ENCODE measurements around the gene SYNJ2.
"Not testable (repeated sequence)": the region's sequence is repeated elsewhere in the genome, so short reads cannot be mapped to it uniquely, and the experiment has no call there.

The SYNJ2 gene

DNA sequence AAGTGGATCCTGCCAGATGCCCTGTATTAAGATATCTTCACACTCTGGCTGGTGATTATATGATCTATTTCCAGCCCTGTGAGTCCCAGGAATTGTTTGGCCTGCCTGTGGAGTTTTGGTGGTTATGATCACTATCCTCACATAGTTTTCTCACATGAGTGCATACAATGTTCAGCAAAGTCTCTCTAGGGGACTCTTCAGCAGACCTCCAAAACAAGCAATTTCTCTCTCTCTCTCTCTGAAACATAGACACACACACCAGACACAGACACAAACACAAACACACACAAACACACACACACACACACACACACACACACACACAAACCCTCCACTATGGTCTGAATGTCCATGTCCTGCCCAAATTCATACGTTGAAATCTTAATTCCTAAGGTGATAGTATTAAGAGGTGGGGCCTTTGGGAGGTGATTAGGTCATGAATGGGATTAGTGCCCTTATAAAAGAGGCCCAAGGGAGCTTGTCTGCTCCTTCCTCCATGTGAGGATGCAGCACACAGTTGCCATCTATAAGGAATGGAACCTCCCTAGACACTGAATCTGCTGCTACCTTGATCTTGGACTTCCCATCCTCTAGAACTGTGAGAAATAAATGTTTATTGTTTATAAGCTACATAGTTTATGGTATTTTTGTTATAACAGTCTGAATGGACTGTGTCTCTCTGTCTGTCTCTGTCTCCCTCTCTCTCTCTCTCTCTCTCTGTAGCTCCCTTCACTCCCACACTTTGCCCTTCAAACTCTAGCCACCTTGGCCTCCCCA is 22.0 kb upstream of the SYNJ2 start:
- DNase-seq, result no peak

DNA sequence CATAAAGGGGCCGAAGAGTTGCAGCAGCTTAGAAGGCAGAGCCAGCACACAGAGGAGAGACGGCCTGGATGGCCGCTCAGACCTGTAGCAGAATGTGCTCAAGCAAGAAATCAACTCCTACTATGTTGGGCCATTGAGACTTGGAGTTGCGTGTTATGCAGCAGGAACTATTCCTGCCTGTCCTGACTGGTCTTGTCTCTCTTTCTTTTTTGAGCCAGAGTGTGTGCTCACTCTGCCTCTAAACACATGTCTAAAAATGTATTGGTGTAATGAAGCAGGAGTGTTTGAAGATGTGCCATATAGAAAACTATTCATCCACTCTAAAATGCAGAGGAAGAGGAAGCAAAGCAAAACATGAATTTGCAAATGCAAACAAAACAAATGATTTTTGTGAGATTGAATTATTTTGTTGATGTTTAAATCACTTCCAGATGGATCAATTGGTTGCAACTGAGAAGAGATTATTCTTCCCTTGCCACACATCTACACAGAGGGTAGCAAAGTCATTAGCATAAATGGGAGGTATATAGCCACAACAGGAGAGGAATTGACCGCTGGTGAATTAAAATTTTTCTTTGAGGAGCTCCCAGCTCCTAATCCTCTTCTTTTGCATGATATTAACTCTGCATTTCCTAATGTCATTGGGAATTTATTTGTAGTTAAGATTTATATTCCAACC is 20.4 kb upstream of the SYNJ2 start:
- no peak for DNase-seq

DNA sequence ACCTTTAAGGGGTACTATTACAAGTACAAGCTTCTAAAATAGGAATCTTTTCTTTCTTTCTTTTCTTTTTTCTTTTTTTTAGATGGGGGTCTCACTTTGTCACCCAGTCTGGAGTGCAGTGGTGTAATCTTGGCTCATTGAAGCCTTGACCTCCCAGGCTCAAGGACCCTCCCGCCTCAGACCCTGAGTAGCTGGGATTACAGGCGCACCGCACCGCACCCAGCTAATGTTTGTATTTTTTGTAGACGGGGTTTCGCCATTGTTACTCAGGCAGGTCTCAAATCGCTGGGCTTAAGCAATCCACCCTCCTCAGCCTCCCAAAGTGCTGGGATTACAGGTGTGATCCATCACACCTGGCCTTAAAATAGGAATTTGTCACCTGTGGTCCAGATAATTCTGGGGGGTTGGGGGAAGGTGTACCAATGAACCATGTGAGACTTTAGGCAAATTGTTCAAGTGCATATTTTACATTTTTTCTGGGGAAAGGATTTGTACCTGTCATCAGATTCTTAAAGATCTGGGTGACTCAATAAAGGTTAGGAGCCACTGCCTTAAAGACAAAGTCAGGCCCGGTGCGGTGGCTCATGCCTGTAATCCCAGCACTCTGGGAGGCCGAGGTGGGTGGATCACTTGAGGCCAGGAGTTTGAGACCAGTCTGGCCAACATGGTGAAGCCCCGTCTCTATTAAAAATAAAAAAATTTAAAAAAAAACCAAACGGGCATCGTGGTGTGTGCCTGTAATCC is 19.7 kb upstream of the SYNJ2 start:
- DNase-seq, result no peak

DNA sequence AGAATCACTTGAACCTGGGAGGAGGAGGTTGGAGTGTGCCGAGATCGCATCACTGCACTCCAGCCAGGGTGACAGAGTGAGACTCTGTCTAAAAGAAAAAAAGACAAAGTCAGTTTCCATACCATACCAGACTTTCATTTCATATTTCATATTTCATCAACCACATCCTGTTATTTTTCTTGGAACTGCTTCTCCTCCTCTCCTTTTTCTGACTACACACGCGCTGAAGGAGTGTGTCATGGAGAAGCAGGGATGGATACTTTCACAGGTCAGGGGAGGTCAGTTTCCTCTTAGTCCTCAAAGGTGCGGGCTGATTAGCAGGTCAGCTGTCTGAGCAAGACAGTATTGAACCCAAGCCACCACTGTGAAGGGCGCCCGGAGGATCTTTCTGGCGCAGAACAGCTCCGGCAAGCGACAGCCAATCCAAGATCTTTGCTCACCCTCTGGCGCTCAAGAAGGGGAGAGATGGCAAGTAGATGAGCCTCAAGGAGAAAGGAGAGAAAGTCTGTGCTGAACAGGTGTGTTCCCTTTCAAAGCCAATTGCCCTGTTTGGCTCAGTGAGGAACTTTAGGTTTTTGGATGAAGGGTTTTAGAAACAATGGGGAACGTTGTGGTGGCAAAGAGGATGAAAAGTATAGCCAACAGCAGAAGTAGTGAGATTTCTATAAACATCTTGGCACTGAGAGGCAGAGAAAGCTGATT is 18.9 kb upstream of the SYNJ2 start:
- DNase-seq, result peak; percentile 71

DNA sequence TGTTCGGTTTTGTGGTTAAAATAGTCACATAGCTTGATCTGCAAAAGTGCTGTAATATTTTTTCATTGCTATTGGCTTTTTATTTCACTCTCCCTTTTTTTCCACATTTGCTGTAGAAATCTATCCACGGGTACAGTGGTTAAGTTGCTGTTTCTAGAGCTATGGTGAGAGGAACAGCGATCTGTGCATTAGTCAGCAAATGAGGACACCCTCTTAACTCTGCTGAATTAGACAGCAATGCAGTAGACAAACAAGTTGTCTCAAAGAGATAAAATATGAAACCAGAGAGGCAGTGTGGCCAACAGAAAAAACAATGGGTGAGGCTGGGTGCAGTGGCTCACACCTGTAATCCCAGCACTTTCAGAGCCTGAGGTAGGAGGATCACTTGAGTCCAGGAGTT is 17.6 kb upstream of the SYNJ2 start:
- DNase-seq, result peak; percentile 71

DNA sequence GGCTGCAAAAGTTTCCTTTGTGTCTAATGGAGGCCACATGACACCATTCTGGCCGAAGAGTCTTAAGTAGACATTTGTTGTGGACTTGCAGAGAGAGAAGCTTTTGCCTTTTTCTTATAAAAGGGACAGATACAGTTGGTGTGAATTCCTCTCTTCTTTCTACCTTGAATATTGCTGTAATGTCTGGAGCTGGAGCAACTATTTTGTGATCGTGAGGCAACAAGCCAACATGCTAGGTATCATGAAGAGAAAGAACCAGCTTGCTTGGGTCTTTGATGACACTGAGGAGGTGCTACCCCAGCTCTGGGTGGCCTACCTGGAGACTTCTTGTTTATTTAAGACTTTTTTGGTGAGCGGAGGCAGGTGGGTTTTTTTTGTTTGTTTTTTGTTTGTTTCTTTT is 16.3 kb upstream of the SYNJ2 start:
- no peak for DNase-seq

DNA sequence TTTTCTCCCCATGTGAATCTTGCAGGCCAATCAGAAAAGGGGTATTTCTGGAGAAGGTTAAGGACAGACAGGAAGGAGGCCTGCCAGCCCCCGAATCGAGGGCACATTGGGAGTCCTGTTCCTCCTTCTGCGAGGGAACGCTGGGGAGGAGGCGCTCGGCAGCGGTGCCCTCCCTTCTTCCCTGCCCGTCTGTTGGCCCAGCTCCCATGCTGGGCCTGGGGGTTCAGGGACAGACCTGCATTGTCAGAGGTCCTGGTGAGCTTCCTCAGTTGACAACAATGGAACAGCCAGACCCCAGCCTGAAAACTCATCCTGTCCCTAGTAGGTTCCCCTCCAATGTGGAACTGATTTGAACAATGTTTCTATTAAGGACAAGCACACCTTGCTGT is 15.1 kb upstream of the SYNJ2 start:
- DNase-seq, result no peak

DNA sequence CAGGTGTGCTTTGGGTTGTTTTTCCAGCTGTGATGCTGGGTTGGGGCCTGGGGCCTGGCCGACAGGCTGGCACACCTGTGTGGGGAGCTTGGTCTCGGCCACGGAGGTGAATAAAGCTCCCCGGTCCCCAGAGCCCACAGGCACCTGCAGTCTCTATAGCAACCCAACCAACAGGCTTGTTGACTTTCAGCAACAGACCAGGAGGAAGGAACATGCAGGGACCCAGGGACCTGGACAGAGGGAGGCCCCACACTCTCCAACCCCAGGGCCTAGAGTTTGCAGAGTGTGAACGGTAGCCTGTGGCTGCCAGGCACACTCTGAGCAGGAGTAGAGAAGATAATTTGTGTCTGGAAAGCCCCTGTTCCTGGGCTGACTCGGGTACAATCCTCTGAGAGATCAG is 14.6 kb upstream of the SYNJ2 start:
- no peak for DNase-seq

DNA sequence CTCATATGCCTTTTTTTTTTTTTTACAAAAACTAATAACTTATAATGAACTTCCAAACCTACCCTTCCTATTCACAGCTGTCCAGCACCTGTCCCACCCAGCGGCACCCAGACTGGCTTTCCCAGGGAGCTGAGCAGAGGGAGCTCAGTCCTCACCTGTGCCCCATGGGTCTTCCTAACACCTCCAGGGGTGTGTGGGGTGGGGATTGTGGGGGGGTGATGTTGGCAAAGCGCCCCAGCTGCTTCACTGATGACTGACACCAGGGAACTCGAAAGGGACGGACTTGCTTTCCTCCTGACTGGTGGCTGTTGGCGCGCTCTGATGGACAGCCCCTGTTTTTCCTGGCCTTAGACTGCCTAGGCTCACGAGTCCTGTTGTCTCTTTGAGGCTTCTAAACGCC is 14.2 kb upstream of the SYNJ2 start:
- DNase-seq, result no peak

DNA sequence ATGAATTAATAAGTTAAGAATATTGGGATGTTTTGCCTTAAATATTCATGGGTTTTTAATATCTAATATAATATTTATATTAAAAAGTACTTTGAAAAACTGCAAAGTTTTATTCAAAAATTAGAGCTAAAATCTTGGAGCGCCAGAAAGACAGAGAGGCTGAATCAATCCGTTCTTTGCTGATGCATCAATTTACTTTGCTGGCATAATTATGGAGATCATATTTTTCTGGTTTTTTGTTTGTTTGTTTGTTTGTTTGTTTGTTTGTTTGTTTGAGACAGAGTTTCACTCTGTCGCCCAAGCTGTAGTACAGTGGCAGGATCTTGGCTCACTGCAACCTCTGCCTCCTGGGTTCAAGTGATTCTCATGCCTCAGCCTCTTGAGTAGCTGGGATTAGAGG is 9.5 kb upstream of the SYNJ2 start:
- DNase-seq, result not testable (repeated sequence)

DNA sequence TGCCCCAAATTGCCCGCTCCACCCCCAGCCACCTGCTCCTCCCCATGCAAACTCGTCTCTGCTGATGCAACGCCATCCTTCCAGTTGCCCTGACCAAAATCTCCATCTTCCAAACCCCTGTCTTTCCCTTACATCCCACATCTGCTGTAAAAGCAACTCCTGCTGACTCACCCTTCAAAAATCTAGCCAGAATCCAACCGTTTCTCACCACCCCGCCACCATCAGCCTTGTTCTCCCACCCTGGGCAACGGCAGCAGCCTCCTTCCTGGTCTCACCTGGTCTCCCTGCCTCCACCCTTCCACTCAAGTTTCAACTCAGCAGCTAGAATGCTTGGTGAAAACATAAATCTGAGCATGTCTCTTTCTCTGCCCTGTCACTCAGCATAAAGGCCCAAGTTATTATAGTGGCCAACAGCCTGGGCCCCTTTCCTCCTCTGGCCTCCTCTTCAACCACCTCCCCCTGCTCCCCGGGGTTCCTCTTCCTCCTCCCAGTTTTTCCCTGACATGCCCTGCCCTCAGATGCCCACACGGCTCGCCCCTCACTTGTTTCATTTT is 7.2 kb upstream of the SYNJ2 start:
- DNase-seq, result no peak

DNA sequence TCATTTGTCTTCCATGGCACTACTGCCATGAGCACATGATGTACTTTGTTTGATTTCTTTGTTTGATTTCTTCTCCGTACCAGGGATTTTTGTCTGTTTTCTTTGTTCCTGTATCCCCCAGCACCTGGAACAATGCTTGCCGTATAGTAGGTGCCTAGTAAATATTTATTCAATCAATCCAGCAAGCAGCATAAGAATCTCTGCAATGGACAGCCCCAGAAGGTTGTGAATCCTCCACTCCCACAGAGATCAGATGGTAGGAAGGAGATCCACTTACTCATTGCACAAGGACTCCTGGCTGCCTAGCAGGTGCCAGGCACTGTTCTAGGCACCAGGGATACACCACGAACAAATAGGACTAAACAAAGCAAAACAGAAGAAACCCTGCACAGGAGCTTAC is 6.7 kb upstream of the SYNJ2 start:
- no peak for DNase-seq

DNA sequence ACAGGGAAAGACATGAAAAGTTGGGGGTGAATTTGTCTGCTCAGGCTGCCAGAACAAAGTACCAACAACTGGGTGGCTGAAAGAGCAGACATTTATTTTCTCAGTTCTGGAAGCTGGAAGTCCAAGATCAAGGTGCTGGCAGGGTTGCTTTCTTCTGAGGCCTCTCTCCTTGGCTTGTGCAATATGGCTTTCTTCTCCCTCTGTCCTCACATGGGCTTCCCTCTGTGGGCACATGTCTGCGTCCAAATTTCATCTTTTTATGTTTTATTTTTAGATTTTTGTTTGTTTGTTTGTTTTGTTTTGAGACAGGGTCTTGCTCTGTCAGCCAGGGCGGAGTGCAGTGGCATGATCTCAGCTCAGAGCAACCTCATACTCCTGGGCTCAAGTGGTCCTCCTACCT is 6.2 kb upstream of the SYNJ2 start:
- DNase-seq, result no peak

DNA sequence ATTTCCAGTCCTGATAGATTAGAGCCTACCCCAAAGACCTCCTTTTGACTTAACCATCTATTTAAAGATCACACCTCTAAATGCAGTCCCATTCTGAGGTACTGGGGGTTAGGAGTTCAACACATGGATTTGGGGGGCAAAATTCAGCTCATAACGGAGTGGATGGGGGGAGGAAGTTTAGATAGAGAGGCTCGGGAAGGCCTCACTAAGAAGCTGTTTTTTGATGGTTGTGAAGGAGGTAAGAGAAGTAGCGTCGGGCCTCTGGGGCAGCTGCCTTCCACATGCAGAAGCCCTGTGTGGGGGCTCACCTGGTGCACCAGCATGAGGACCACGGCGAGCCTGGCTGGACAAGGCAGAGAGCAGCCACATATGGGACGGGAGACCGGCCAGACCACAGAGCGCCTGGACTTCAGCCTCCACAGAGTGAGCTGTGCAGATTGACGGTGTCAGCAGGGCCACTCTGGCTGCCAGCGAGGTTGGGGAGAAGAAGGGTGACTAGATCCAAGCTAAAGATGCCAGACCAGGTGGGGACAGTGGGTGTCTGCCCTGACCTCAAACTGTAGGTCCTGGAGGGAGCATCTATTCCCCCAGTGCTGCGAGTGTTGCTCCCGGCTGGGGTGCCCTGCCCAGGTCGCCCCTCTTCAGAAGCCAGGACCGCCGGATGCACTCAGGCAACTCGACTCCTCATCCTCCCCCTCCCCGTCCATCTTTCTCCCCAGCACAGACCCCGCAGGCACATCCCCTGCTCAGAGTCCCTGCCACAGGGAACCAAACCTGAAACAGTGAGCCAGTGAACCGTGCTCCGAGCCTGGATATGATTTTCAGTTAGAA is 5.1 kb upstream of the SYNJ2 start:
- no peak for DNase-seq

DNA sequence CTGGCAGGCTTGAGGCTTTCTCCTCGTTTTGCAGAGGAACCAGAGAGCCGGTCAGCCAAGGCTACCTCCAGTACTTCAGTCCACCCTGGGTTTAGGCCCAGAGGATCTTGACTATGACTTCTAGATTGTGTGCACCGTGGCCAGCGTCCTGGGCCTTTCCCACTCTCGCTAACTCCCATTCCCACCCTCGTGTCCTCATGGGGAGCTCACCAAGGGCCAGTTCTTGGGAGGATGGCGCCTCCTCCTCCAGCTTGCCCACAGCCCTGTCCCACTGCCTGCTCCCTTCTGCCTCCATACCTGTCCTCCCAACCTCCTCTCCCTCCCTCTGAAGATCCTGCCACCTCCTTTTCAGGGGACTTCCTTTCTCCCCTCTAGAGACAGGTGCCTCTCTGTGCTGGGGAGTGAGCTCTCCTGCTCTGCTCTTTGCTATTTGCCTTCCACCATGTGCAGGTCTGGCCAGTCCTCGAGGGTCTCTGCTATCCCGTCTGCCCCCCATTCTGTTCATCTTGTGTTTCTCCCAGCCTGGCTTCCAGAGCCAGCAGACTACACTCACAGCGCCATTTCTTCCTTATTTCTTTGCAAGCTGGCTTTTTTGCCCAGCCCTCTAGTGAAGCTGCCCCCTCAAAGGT is 4.4 kb upstream of the SYNJ2 start:
- no peak for DNase-seq

DNA sequence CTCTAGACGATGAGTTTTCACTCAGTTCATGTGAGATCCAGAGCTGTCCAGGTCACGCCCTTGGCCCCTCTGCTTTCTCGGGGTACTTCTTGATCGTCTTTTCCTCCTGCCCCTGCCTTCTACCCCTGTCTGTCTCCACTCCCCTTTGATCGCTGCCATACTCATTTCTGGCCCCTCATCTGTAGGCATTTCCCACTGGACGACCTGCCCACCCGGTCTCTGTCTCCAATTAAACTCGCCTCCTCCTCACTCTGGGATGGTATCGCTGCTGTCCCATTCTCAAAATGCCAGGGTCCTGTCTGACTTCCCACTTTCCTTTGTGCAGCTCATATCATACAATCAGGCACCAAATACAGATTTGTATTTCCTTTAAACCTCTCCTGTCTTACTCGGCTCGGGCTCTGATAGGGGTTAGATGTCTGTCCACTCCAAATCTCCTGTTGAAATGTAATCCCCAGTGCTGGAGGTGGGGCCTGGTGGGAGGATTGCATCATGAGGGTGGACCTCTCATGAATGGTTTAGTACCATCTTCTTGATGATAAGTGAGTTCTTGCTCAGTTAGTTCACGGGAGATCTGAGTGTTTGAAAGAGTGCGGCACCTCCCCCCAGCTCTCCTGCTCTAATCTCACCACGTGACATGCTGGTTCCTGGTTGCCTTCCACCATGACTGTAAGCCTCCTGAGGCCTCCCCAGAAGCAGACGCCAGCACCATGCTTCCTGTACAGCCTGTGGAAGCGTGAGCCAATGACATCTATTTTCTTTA is 3.5 kb upstream of the SYNJ2 start:
- DNase-seq, result no peak

DNA sequence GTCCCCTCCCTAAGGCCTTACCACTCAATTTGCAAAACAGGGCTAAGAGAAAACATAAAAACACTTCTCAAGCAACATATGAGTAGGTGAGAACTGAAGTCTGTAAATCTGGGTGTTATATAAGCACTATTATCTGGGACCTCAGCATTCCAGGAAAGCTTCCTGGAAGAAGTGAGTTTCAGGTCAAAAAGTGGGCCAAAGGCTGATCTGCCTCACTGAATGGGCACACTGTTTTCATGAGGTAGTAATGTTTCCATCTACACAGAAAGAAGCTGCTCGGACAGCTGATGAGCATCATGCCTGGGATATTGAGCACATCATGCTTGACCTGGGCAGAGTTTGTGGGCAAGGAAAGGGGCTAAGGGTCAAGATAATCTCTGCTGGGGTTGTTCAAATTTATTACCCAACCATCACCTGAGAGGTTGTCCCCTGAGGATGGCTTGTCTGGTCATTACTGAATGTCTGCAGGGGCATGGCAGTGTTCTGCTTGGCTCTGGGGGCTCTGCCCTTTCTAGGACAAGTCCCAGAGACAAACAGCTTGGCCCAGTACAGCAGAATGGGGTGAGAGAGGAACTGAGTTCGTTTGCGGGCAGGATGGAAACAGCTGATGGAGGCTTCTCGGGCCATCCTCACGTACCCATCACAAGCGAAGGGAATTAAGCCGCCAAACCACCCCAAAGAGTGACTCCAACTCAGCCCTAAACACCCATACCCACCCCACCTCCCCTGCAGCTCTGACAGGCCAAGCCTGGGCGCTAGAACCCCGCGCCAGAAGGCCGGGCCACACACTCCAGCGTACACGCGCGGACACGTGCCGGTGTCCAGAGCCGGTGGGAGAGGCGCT is 1.2 kb upstream of the SYNJ2 start:
- DNase-seq, result no peak

DNA sequence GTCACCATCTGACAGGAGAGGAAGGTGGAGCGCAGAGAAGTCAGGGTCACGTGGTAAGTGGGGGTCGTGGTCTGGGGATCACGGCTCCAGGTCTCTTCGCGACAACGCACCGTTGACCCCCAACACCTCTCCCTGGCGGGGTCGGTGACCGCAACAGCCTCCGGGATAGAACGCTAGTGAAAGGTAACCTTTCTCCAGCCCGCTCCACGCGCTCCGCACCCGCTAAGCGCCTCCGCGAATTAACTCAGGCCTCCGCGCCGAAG is 600 bp upstream of the SYNJ2 start:
- no peak for DNase-seq

DNA sequence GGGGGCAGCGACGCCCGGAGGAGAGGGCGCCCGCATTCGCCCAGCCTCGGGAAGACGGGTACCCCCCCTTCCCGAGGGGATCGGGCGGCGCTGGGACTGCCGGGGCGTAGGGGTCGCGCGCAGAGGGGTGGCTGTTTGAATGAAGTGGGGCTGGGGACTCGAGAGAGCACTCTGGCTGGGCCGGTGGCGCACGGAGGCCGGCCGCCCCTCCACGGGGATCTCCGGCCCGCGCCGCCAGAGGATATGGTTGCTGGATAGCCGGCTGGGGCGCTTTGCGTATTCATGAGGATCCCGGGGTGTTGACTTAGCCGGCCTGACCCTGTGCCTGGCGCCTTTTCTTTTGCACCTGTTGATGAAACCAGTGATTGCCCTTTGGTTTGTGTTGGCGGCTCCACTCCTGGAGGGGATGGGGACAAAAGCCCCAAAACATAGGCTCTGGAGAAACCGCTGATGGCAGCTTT is 469 bp downstream of the SYNJ2 start:
- DNase-seq, result no peak

All from inflammatory macrophage treated with lipopolysaccharide for 4 hours (primary cell).